Muscle layer of colon (tissue), 2 donors: Measurements from ENCODE around the gene CAMTA2.
"Not testable (repeated sequence)": the region's sequence is repeated elsewhere in the genome, so short reads cannot be mapped to it uniquely, and the experiment has no call there.

Source experiments
- H3K27ac ChIP-seq: one replicate; pipeline ENCODE4 v1.7.0; 2013; ENCODE audit warnings: low read depth, mild to moderate bottlenecking, low read length, moderate library complexity
- H3K27me3 ChIP-seq, 2 donors: one replicate each; pipeline ENCODE4 v1.7.0; 2013; ENCODE audit warnings: low read length in 2 of 2, mild to moderate bottlenecking in 2 of 2; ENCODE audit not compliant: insufficient read depth in 2 of 2, control insufficient read depth in 1 of 2
- H3K36me3 ChIP-seq: one replicate; pipeline ENCODE4 v1.7.0; 2013; ENCODE audit warnings: mild to moderate bottlenecking, low read length; ENCODE audit not compliant: insufficient read depth
- H3K4me1 ChIP-seq: one replicate; pipeline ENCODE4 v1.7.0; 2013; ENCODE audit warnings: mild to moderate bottlenecking, low read length; ENCODE audit not compliant: insufficient read depth
- H3K4me3 ChIP-seq, 2 donors: one replicate each; pipeline ENCODE4 v1.7.0; 2013; ENCODE audit warnings: low read length in 2 of 2, low read depth in 1 of 2, mild to moderate bottlenecking in 1 of 2, moderate library complexity in 1 of 2
- H3K9ac ChIP-seq: one replicate; pipeline ENCODE4 v1.7.0; 2013; ENCODE audit warnings: low read length
- H3K9me3 ChIP-seq: one replicate; pipeline ENCODE4 v1.7.0; 2013; ENCODE audit warnings: mild to moderate bottlenecking, low read length
- donor health status: abdominal sarcoma.
- donor health status: Adenocarcinoma of cecum.

CAMTA2 gene, protein sequence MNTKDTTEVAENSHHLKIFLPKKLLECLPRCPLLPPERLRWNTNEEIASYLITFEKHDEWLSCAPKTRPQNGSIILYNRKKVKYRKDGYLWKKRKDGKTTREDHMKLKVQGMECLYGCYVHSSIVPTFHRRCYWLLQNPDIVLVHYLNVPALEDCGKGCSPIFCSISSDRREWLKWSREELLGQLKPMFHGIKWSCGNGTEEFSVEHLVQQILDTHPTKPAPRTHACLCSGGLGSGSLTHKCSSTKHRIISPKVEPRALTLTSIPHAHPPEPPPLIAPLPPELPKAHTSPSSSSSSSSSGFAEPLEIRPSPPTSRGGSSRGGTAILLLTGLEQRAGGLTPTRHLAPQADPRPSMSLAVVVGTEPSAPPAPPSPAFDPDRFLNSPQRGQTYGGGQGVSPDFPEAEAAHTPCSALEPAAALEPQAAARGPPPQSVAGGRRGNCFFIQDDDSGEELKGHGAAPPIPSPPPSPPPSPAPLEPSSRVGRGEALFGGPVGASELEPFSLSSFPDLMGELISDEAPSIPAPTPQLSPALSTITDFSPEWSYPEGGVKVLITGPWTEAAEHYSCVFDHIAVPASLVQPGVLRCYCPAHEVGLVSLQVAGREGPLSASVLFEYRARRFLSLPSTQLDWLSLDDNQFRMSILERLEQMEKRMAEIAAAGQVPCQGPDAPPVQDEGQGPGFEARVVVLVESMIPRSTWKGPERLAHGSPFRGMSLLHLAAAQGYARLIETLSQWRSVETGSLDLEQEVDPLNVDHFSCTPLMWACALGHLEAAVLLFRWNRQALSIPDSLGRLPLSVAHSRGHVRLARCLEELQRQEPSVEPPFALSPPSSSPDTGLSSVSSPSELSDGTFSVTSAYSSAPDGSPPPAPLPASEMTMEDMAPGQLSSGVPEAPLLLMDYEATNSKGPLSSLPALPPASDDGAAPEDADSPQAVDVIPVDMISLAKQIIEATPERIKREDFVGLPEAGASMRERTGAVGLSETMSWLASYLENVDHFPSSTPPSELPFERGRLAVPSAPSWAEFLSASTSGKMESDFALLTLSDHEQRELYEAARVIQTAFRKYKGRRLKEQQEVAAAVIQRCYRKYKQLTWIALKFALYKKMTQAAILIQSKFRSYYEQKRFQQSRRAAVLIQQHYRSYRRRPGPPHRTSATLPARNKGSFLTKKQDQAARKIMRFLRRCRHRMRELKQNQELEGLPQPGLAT

DNA sequence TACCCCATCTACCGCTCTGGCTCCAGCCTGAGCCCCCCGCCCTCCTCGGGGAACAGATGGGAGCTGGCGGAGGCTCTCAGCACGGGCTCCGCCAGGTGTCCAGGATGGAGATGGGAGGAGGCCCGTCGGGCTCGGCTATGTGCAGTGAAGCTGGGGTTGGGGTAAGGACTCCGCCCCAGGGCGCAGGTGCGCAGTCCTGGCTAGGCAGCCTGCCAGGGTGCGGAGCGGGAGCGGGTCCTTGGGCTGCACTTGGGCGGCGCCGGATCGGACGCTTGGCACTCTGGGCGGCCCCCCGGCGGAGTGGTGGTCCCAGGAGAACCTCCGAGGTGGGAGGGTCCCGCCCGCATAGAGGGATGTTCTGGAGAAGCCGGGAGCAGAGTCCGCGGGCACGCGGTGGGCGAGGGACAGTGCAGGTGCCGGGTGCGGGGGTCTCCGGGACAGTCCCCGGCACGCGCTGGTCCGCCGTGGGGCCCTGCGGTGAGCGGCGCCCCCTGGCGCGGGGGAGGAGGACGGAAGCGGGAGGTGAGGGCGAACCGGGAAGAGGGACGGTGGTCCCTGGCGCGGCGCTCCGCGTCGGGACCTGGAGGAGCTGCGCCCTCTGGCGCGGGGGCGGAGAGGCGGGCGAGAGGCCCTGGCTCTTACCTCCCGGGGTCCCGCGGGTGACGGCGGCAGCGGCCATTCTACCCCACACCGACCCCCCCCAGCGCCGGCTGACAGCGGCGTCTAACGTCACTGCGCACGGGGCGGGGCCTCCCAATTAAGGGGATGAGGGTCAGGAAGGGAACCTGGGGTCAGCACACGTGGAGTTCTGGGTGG is at the start of gene CAMTA2:
Gene CAMTA2 (minus strand): TSS at position 725 of the 816 bp plus-strand sequence. CDS start 1,453 bp downstream, outside the sequence.
- H3K27me3 ChIP-seq = no peaks in the 10 kb centered on the region
- H3K4me3 ChIP-seq = peak within 1 kb of the TSS; percentile 89 to 93
- peaks cover 8% of the 10 kb centered on the region for H3K36me3 ChIP-seq
- H3K9me3 ChIP-seq = no peaks in the 10 kb centered on the region
- H3K9ac ChIP-seq = peak within 1 kb of the TSS; percentile 98
- H3K4me1 ChIP-seq = peaks cover 21% of the 10 kb centered on the region
- H3K27ac ChIP-seq = peak within 1 kb of the TSS; percentile 73

DNA sequence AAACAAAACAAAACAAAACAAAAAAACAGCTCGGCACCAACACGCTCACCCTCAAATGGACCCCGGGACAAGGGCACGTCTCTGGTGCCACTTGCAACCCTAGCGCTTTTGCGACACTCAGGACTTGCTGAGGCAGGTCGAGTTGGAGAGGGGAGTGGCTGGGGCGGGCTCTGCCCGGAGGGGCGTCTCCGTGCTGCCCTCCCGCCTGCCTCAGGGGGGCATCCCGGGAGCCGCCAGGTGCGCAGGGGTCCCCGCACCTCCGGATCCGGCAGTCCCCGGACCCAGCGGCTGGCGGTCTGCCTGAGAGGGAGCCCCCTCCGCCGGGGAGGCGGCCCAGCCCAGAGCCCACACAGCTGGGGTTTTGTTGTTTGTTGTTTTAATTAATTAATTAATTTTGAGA is 47.8 kb upstream of the CAMTA2 start, which contains the start of gene SLC52A1:
Gene SLC52A1 (minus strand): TSS at position 112 of the 400 bp plus-strand sequence. CDS start 820 bp downstream, outside the sequence.
- Histone ChIP-seq H3K9ac (no peak within 1 kb of the TSS), H3K36me3 (no peaks in the 10 kb centered on the region), H3K27me3 (peaks cover 0 to 5% of the 10 kb centered on the region in 2 donors), H3K27ac (no peak within 1 kb of the TSS), H3K9me3 (no peaks in the 10 kb centered on the region), H3K4me1 (no peaks in the 10 kb centered on the region), H3K4me3 (no peak within 1 kb of the TSS)

- Histone ChIP-seq H3K4me3 (no peak overlapping the region), H3K9ac (no peak overlapping the region), H3K36me3 (no peaks in the 10 kb centered on the region), H3K27me3 (peaks cover 0 to 5% of the 10 kb centered on the region in 2 donors), H3K9me3 (no peaks in the 10 kb centered on the region), H3K27ac (no peak overlapping the region), H3K4me1 (no peaks in the 10 kb centered on the region)
Observed at GRCh38 chr17:5034651-5035050, 47.2 kb upstream of the CAMTA2 start.

GRCh38 chr17:5034063-5034462 is 46.6 kb upstream of the CAMTA2 start:
- Histone ChIP-seq H3K4me3 (no peak overlapping the region), H3K36me3 (no peaks in the 10 kb centered on the region), H3K9me3 (no peaks in the 10 kb centered on the region), H3K9ac (no peak overlapping the region), H3K27ac (no peak overlapping the region), H3K4me1 (no peaks in the 10 kb centered on the region), H3K27me3 (peaks cover 0 to 5% of the 10 kb centered on the region in 2 donors)

DNA sequence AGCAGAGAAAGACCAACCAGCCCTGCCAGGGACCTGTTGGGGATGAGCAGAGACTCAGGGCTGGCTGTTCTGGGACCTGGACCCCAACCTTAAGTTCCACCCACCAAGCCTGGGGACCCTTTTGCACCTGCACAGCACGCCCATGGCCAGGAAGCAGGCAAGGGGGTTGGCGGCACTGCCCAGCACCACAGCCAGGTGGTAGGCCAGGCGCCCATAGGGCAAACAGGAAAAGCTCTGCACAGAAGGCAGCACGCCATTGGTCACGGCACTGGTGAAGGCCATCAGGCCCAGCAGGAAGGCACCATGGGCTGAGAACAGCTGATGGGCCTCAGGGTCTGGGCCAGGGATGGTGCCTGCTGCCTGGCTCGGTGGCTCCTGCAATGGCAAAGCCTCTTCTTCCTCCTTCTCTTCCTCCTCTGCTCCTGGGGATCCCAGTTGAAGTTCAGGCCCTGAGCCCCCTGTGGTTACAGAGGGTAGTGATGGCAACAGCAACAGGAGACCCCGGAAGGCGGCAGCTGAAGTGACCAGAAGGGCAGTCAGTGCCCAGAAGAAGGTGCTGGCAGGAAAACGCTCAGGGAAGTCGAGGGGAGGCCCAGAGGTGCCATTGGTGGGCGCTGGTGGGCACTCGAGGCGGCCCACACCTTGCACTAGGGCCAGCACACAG is 46.0 kb upstream of the CAMTA2 start:
- Histone ChIP-seq H3K4me1 (no peaks in the 10 kb centered on the region), H3K9ac (no peak overlapping the region), H3K9me3 (no peaks in the 10 kb centered on the region), H3K27ac (no peak overlapping the region), H3K27me3 (peaks cover 0 to 5% of the 10 kb centered on the region in 2 donors), H3K4me3 (no peak overlapping the region), H3K36me3 (no peaks in the 10 kb centered on the region)

- no peaks in the 10 kb centered on the region for H3K9me3 ChIP-seq
- H3K9ac ChIP-seq = no peak overlapping the region
- H3K4me1 ChIP-seq = no peaks in the 10 kb centered on the region
- H3K36me3 ChIP-seq = no peaks in the 10 kb centered on the region
- H3K27me3 ChIP-seq = peaks cover 0 to 5% of the 10 kb centered on the region in 2 donors
- H3K4me3 ChIP-seq = no peak overlapping the region
- no peak overlapping the region for H3K27ac ChIP-seq
Observed at GRCh38 chr17:5032865-5033264, 45.4 kb upstream of the CAMTA2 start.

DNA sequence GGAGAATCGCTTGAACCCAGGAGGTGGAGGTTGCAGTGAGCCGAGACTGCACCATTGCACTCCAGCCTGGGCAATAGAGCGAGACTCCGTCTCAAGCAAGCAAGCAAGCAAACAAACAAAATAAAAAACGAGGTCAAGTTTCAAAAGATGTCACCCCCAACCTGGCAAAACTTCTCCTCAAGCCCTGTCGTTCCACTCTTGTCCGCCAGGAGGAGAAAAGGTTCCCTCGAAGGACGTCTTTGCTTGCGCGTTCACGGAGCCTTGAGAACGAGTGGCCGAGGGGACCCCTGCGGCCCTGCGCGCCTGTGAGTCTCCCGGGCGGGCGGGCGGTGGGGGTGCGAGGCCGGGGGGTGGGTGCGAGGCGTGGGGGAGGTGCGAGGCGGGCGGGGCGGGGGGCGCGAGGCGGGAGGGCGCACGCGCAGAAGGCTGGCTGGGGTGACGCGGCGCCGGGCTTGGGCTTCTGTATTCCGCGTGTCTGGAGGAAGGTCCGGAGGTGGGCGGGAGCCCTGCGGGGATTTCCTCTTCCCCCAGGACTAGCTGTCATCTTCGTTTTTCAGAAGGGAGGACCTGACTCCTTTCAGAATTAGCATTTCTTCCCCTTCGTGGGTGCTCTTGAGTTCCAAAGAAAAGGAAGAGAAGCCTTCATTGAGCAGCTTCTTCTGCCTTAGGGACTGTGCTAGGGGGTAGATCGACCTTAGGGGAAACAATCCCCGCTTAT is 44.0 kb upstream of the CAMTA2 start:
- H3K9ac ChIP-seq = no peak overlapping the region
- H3K36me3 ChIP-seq = no peaks in the 10 kb centered on the region
- no peak overlapping the region for H3K27ac ChIP-seq
- no peaks in the 10 kb centered on the region for H3K9me3 ChIP-seq
- no peaks in the 10 kb centered on the region for H3K4me1 ChIP-seq
- H3K4me3 ChIP-seq = peak overlapping the region; percentile 23 to 61
- peaks cover 0 to 5% of the 10 kb centered on the region in 2 donors for H3K27me3 ChIP-seq

DNA sequence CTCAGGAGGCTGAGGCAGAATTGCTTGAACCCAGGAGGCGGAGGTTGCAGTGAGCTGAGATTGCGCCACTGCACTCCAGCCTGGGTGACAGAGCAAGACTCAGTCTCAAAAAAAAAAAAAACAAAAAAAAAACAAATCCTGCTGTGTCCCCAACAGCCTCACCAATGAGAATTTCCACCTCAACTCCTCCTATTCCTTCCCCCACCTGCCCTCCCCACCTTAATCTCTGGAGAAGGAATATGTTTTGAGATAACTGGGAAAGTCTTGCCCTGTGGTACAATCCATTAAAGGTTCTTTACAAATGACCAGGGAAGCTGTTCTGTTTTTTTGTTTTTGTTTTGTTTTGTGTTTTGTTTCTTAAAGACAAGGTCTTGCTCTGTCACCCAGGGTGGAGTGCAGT is 42.7 kb upstream of the CAMTA2 start:
- H3K4me3 ChIP-seq, H3K36me3 ChIP-seq, H3K4me1 ChIP-seq, H3K27me3 ChIP-seq, H3K9ac ChIP-seq, H3K9me3 ChIP-seq, H3K27ac ChIP-seq: not testable (repeated sequence)

DNA sequence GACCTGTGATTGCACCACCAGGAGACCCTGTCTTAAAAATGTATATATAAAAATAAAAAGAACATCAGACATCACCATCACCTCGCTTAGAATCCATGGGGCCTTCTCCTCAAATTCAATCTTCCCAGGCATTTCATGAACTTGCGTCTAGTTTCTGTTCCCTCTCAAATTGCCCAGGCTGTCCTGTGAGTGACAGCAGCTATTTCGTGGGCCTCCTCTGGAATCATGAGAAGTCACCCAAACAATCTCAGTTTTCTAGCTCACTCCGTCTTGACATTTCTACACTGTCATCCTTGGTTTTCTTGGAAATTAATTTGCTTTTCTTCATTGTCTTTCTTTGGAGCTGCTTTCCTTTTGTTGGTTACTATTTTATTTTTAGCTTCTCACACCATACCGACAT is 40.4 kb upstream of the CAMTA2 start:
- Histone ChIP-seq H3K4me3 (no peak overlapping the region), H3K4me1 (no peaks in the 10 kb centered on the region), H3K27me3 (no peaks in the 10 kb centered on the region), H3K9me3 (no peaks in the 10 kb centered on the region), H3K27ac (no peak overlapping the region), H3K9ac (no peak overlapping the region), H3K36me3 (no peaks in the 10 kb centered on the region)

DNA sequence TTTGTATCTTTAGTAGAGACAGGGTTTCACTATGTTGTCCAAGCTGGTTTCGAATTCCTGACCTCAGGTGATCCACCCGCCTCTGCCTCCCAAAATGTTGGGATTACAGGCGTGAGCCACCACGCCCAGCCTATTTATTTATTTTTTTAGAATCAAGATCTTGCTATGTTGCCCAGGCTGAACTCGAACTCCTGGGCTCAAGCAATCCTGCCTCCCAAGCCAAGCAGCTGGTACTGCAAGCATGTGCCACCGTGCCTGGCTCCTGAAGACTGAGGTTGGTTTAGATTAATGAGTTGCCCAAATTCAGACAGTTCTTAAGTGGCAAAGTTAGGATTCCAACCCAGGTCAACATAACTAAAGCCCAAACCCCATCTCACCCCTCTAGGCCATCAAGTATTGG is 39.8 kb upstream of the CAMTA2 start:
- Histone ChIP-seq H3K36me3 (peaks cover 5% of the 10 kb centered on the region), H3K9ac (no peak overlapping the region), H3K27me3 (no peaks in the 10 kb centered on the region), H3K9me3 (no peaks in the 10 kb centered on the region), H3K4me1 (no peaks in the 10 kb centered on the region), H3K27ac (no peak overlapping the region), H3K4me3 (no peak overlapping the region)
